Measurements from ENCODE around the gene NFKBIA.
A peak's percentile ranks its signal among the peaks of the same experiment; 100 is the strongest.
"Not testable (repeated sequence)": the region's sequence is repeated elsewhere in the genome, so short reads cannot be mapped to it uniquely, and the experiment has no call there.

The NFKBIA gene

DNA sequence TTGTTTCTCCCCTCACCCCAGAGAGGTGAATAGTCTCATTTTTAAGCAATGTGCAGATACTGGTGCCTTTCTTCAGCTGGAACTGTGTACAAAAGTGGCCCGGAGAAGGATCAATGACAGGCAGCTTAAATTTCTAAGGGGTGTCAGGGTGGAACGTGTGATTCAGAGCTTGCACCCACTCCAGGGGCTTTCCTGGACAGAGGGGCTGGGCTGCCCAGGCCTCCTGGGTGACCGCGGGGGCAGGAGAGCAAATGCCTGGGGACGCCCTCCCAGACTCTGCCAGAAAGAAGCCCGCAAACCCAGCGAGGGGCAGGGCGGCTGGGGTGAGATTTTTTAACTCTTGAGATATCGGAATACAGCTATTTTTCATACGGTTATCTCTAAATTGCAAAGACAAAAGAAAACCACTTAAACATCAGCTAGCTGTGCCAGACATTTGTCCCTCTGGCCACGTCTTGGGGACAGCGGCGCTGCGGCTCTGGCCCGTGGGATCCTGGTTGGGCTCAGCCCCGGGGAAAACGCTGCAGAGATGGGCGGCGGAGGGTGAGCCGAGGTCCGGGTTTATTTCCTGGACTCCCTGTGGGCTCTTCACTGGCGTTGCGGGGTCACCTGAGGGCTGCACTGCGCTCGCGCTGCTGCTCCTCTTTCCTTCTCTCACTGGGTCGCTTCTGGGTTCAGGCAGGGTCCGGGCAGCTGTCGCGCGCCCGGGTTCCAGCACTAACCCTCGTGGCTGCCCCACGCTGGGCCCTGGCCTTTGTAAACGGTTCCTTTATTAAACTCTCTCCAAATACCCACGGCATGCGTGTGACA is 35.8 kb downstream of the NFKBIA start:
- no peak for DNase-seq (ENCODE audit: low read depth)

DNA sequence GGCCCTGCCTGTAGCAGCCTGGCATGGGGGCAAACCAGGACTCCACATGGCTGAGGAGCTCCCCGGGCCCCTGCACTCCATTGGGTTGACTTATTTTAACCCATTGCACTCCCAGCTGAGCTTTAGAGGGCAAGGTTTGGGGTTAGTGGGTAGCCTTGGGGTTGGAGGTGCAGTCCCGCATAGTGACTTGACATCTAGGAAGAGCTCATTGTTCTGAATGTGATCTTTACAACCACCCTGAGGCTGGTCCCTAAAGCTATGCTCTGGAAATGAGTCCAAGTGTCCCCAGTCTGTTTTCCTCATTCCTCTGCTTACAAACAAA is 36.4 kb downstream of the NFKBIA start:
- no peak for DNase-seq (ENCODE audit: low read depth)

GRCh38 chr14:35367056-35367372 is 37.5 kb downstream of the NFKBIA start:
- DNase-seq (ENCODE audit: low read depth), result no peak

DNA sequence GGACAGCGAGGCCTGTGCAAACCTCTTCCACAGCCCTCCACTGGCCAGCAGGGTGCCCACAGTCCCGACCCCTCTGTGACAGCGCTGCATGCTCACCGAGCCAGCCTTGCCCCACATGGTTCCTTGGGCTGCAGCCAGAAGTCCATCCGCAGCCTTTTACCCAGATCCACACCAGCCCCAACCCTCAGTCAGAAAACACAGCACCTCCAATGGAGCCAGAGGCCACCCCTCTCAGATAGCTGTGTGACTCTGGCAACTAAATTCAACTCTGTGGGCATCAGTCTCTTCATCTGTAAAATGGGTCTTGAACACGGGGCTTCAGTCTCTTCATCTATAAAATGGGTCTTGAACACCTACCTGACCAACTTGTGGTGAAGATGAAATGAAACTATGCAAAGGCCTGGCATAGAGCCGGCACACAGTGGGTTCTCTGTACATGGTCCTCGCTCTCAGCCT is 38.0 kb downstream of the NFKBIA start:
- no peak for DNase-seq (ENCODE audit: low read depth)

- no peak for DNase-seq (ENCODE audit: low read depth)
These were observed 38.5 kb downstream of the NFKBIA start for GRCh38 chr14:35366056-35366451.

DNA sequence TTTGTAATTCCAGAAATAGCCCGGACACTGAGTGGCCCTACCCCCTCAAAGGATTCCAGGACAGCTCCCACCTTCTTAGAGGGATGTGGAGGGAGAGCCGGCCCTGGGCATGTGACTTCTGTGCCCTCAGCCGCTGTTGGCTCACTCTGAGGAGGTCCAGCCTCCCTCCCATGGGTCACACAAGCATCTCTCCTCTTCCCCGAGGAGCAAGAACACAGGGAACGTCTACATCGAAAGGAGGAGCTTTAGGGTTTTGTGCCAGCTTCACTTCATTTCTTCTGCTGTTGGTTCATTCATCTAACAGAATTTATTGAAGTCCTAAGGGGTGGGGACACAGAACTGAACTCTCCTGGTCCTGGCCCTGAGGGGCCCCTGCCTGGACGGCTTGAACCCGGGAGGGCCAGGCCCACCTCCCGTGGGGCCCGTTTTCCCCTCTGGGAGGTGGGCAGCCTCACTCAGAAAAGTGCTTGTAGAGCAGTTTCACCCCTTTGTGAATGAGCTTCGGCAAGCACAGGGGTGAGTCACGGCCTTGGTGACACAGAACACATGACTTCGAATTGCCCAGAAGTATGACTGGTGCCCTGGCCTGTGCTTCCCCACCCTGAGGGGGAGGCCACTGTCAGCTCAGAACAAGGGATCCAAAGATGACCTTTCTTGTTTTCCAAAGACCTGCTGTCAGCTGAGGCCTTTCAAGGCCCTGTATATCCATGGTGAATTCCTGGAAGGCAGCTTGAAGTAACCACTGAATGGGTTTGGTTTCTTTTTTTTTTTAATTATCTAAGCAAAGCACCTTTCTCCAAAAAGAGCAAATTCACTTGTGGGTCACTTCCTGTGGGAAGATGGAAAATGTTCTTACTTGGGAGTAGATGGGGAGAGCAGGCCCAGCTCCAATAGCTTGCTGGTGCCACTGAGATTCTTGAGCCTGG is 39.2 kb downstream of the NFKBIA start:
- DNase-seq (ENCODE audit: low read depth), result no peak

GRCh38 chr14:35362911-35363374 is 41.6 kb downstream of the NFKBIA start:
- no peak for DNase-seq (ENCODE audit: low read depth)

GRCh38 chr14:35362450-35362849 is 42.1 kb downstream of the NFKBIA start:
- no peak for DNase-seq (ENCODE audit: low read depth)

GRCh38 chr14:35361141-35361480 is 43.4 kb downstream of the NFKBIA start:
- DNase-seq (ENCODE audit: low read depth), result no peak

DNA sequence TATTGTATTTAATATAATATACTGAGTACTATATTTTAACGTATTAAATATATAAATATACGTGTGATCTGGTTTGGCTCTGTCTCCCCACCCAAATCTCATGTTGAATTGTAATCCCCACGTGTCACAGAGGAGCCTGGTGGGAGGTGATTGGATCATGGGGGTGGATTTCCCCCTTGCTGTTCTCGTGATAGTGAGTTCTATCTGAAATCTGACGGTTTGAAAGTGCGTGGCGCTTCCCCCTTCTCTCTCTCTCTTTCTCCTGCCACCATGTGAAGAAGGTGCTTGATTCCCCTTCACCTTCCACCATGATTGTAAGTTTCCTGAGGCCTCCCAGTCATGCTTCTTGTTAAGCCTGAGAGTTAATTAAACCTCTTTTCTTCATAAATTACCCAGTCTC is 44.9 kb downstream of the NFKBIA start:
- not testable (repeated sequence) for DNase-seq (ENCODE audit: low read depth)

GRCh38 chr14:35355981-35356841 is 48.3 kb downstream of the NFKBIA start:
- DNase-seq (ENCODE audit: low read depth), result peak; percentile 35

GRCh38 chr14:35355235-35355634 is 49.3 kb downstream of the NFKBIA start:
- DNase-seq (ENCODE audit: low read depth), result not testable (repeated sequence)

DNA sequence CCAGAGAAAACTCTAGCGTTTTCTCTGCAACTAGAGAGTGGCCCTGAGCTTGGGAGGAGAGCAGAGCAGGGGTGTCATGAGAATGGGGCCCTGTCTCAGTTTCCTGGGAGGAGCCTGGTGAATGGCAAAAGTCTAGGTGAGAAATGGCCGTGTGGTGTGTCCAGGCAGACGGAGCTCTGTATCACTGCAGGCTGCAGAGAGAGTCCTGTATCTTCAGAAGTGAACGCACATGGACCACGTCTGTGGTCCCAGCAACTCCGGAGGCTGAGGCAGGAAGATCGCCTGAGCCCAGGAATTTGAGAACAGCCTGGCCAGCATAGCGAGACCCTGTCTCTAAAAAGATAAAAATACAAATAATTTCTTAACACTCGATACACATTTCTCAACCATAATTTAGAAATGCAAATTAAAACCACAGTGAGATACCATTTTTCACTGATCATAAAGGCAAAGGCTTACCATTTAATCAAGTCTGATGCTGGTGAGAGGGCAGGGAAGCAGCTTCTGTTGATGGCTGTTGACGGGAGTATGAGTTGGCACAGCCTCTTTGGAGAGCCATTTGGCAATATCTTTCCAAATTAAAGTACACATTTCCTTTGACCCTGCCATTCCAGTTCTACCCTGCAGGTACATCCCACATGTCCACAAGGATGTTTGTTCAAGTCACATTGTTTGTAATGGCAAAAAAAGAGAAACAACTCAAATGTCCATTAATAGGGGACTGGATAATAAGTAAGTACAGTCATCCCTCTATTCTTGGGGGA is 51.0 kb downstream of the NFKBIA start:
- DNase-seq (ENCODE audit: low read depth), result no peak

GRCh38 chr14:35352274-35353233 is 52.0 kb downstream of the NFKBIA start:
- DNase-seq (ENCODE audit: low read depth), result no peak

- no peak for DNase-seq (ENCODE audit: low read depth)
These were observed 52.7 kb downstream of the NFKBIA start for GRCh38 chr14:35351897-35352273.
